GM03348 (cell line): Measurements from ENCODE around the gene STARD13.

Experiments
- DNase-seq: peaks from one replicate; pipeline ENCODE4 v3.0.0; 2012; ENCODE audit warnings: low spot score

The STARD13 gene

DNA sequence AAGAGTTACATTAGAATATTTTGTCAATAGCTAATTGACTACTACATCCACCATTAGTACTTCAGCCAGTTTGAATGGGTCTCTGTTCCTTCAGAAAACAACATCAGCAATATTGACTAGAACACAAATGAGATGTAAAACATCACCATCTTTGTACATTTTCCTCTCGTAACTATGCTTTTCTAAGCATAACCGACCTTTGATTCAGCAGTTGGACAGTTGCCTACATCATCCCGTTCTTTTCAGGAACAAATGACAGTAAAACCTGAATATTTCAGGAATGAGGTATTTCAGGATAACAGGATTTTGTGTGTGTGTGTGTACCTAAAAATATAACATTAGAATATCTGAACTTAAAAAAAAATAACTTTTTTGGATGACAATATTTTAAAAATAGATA is 60.9 kb downstream of the STARD13 start:
- DNase-seq: no peak

DNA sequence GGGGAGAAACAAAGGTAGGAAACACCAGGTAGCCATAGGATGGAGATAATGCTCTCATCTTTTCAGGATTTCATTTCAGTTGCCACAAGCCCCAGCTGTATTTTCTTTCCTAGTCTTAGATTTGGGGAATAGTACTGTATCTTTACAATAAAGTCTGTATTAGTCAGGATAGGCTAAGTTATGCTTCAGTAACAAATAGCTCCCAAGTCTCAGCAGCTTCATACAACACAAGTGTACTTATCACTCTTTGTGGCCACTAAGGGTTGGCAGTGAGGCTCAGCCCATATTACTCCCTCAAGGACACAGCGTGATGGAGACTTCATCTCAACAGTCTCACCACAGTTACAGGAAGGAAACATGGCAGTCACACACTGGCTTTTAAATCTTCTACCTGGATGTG is 61.4 kb downstream of the STARD13 start:
- no peak for DNase-seq

DNA sequence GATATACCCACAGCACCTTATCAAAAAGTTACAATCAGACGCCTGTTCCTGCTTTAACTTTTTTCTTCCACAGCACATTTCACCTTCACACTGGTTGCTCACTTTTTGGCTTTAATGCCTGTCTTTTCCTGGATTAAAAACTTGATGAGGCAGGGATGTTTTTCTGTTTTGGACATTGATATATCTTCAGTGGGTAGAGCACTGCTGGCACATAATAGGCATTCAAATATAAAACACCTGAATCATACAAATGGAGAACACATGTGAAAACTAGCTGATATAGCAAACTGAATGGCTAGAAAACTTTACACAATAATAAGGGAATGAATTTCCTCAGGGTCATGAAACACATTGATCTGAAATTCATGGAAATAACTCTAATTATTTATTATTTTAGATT is 65.6 kb downstream of the STARD13 start:
- no peak for DNase-seq

DNA sequence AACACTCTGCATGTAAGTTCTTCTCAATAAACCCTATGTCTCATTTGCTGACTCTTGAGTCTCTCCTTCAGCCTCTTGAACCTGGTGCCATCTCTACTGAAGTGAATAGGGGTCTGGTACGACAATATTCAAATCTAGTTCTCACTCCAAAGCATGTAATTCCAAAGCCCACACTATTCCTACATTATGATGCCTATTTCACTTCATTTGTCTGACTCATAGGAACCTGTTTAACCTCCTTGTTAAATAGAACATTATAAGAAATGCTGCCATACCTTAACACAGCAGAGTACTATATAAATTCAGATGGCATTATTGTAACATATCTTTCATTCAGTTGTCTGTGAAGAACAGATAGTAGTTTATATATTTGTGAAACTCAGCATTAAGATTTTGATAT is 67.1 kb downstream of the STARD13 start:
- no peak for DNase-seq

DNA sequence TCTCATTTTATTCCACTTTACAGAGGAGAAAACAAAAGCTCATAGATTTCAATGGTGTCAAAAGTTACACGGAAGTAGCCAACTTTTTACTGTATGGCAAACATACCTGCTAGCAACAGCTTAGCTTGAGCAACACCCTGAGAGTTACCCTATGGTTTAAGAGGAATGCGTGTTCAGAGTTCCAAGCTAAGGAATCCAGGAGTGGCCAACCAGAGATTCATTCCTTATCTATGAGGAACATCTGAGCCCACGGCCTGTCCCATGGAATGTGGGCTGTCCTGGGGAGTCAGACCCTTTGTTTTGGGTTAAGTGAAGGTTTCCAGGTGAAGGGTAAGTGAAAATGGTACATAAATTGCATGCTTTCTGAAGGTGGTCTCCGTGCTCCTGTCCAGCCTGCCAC is 67.5 kb downstream of the STARD13 start:
- DNase-seq: peak; percentile 27

DNA sequence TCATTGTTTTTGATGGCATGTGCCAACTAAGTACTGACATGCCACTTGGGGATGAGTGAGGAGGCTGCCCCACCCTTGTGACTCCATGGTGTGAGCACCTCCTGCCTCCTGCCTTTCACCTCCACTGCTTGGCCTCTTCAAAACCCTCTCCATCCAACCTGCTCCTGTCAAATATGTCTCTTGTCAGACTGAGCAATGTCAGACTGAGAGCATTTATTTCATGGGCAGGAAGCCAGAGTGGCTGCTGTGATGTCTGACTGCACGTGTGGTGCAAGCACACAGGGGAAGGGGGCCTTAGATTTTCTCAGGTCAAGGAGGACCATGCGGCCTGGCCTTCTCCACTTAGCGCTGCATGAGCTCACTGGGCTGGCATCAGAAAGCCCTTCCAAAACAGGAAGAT is 68.3 kb downstream of the STARD13 start:
- no peak for DNase-seq

DNA sequence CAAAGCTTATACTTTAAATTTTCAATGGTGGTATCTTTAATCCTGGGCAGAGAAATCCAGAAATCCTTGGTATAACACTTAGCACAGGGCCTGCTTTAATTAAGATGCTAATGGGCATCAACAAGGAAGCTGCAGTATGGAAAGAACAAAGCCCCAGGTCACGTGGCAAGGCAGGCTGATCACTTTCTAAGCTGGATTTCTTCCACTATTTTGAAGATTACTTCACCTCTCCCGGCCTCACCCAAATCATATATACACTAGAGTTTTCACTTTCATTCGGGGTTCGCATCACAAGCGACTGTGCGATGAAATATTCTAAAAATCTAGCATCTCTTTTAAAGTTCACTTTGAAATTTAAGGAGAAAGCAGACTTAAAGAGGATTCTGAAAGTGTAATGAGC is 71.8 kb downstream of the STARD13 start:
- DNase-seq: no peak

DNA sequence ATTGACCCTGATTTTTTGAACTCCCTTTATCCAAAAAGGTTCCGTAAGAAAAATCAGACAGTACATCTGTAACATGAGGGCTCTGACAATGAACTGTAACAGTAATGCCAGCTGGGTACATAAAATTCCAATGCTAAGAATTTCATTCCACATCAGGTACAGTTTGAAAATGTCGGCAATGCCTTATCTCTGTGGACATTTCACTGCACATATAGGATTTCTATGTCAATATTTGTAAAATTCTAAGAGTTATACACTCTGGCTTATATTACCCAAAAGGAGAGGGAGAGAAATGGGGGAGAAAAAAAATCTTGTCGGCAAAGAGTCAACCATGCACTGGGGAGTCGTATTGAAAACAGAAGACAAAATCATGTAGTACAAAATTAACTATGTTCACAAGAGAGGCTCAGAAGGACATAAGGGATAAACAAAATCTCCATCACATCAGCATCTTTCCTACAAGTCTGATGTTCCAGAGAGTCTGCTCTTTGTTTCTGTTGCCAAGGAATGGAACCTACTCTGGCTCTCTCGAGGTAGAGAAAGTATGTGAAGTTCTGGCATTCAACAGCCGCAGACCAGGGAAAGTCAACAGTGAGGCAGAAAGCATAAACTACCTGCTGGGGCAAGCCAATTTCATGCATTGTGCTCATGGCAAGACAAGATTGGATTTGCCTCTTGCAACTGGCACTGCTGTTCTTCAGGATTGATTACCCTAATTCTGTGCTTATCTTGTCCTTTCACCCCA is 72.4 kb downstream of the STARD13 start:
- DNase-seq: no peak

DNA sequence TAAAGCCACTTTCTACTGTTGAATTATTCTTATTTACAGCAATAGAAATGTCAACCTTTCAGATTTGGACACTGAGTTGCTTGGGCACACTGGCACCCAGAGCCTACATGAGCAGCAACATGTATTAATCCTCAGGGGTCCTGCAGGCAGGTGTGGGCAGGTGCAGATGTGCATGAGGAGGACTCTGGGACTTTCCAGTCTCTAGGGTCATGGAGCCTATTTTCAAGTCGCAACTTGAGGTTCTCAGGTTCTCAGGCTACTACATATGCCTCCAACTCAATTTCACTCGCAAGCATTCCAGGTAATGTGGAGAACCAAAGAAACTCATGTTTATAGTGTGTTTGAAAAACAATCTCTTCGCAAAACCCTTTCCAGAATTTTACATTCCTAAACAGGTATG is 73.2 kb downstream of the STARD13 start:
- DNase-seq: no peak

DNA sequence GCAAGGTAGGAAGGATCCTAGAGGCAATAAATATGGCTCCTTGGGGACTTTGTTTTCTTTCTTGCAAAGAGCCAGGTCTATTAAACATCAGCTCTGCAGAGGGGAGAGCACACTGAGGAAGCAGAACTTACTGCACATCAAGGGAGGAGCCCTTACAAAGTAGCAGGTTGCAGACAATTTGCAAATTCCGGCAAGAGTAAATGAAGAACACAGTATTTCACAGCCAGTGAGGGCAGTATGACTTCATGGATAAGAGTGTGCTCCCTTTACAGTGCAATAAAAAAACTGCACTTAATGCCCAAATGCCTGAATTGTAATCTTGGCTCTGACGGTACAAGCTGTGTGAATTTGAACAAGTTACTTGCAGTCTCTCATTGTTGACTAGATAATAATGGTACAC is 75.5 kb downstream of the STARD13 start:
- DNase-seq: no peak

DNA sequence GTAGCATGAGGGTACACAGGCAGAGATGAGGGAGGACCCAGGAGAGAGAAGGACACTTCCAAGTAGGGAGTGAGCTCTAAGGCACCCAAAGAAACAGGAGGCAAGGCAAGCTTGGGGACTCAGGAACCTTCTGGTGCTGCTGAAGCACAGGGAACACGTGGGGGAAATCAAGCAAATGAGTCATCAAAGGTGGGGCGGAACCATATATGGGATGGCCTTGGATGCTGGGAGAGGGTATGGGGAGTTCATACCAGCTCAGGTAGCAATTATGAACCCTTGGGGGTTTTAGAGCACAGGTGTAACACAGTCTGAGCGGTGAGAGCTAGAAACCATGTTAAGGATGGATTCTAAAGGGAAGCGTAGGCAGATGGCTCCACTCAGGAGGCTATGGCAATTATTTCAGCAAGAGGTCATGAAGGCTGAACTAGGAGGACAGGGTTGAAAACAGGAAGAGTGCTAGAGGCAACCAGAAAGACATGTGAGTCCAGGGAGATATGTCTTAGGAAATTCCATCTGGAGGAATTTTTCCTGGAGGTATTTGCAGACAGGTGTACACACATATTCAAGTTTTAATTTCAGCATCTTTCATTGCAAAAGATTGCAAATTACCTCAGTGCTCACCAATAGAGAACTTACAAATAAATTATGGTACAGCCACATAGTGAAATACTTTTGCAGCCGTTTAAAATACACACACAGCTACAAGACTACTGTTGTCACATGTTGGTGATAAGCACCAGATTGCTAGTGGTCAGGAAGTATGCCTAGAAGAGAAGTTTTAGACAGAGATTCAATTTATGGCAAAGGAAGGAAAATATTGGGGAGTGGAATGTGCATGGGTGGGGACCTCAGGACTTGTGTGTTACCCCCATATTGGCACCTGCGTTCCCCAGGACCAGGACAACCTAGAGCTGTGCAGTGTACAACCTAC is 77.0 kb downstream of the STARD13 start:
- DNase-seq: no peak

DNA sequence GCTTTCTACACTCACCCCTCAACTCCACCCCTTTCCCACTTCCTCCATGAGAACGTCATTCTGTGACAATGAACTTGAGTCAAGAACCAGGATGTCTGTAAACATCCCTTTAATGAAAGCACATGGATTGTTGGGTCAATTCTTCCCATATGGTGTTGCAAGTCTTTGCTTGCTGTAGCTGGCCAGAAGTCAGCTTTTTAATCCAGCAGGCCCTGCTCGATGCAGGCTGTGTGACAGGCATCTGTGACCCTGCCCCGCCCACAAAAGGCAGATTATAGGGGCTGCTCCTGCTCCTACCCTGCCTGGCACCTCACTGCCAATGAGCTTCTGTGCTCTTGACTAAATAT is 78.0 kb downstream of the STARD13 start:
- DNase-seq: peak; percentile 58

DNA sequence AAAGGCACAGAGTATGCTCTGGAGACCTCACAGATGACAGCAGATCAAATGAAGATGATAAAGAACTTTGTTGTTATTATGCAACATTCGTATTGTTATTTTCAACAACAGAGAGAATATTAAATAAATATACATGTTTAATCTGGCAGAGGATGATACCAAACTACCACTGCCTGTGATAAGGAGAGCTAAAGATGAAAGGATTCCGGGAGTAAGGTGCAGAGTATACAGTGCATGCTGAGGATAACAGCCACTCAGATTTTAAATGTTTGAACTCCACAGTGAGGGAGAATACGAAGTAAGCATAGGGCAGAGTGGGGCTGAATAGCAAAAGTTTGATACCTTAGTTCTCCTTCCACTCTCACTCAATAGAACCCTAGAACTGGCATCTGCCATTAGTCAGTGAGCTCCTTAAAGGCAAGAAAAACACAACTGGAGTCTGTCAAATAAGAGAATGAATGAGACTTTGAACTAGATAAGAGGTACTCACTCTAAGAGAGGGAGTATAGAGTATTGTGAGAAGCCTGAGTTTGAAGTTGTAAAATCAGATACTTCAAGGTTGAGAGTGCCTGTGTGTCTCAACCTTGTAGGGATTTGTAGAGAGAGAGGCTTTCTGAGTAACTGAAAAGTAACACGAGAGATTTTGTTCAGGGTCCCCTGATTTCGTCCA is 78.5 kb downstream of the STARD13 start:
- DNase-seq: no peak

DNA sequence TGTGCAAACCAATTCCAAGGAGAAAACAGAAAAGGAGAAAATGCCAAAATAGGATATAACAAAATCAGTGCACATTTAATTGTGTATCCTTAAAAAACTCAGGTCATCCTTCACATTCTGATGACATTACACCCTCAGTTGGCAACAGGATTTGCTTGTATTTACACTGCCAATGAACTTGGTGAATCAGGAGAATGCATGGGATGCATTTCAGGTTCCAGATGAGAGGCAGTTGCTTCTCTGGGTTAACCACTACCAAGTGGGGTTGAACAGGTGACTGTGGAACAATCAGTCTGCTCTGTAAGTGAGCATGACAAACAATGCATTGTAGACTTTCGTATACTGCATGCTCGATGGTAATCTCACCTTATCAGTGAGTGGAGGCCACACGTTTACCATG is 79.1 kb downstream of the STARD13 start:
- DNase-seq: no peak

DNA sequence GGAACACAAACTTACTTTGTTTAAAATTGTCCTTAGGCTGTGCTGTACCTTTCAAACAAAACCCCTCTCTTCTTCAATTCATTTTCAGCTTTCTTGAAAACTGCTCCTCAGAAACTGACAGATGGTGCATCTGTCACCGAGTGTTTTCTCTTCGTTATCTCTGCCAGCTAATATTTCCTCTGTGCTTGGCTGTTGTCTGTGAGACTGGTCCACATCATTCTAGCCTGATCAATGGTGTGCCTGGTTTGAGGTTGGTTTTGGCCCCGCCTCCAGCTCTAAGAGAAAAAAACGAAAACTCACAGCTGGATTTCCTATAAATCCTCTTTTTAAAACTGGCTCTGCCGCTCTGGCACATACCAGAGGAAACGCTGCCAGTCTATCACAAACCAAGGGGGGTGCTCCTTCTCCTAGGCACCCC is 79.7 kb downstream of the STARD13 start:
- DNase-seq: no peak

DNA sequence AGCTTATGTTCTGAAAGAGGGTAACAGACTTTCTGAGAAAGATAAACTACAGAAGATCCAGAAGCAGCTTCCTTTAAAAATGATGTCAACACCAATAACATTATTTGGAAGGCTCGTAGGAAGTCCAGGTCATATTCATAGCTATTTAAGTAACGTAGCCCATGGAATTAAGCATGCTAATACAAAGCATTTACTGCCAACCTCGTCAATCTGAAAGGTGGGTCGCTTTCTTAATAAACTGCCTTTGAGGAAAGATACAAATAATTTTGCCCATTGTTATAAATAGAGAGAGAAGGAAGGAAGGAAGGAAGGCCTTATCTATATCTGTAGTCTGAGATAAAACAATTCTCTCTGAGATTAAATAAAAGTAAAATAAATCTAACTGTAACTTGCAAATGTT is 80.3 kb downstream of the STARD13 start:
- no peak for DNase-seq

DNA sequence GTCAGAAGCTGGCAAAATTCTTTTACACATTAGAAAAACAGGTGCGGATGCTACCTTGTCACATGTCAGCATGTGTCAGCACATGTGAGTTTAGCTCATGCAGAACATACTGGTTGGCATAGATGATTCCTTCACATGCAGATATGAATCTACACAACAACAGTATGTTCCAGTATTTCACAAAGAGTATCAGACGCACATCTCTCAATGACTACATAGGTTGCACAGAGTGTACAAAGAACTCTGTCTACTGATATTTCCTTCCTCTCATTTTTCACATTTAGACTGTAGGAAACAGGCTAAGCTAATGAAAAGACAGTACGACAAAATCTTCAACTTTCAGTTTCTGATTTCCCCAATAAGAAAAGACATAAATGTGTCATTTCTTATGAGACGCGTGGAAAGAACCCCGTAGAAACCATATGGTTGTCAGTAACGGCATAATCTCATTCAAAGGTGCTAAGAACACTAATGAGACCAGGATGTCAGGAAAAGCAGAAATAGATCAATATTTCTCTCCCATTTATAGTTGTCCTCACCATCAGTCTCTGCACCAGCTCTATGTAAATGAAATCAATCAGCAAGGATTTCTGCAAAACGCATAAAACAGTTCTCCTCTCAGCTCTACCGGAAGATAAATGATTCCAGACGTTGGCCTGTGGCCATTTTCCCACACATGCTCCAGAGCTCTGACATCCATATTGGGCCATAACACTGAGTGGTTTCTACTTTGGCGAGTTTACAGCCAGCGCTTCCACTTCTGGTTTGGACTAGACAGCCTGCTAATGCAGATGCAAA is 81.2 kb downstream of the STARD13 start:
- DNase-seq: peak; percentile 74

DNA sequence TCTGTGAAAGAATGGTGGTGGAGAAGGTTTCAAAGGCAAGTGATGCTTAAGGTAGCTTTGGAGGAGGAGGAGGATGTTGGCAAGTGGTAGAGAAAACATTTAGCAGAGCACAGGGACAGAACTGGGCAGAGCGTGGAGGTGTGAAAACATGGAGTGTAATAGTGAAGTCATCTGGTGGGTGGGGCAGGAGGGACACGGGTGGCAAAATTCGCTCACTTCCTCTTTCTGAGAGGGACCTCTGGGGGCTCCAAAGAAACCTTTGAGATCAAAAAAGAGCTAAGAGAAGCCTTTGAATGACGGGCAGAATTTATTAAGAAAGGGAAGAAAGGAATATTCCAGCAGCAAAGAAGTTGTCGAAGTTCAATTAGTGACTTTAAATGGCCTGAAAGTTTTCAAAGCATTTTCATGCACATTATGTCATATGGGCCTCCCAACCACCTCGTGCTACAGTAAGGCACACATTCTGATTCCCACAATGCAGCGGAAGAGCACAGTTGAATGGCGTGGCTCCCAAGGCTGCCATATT is 82.8 kb downstream of the STARD13 start:
- no peak for DNase-seq

DNA sequence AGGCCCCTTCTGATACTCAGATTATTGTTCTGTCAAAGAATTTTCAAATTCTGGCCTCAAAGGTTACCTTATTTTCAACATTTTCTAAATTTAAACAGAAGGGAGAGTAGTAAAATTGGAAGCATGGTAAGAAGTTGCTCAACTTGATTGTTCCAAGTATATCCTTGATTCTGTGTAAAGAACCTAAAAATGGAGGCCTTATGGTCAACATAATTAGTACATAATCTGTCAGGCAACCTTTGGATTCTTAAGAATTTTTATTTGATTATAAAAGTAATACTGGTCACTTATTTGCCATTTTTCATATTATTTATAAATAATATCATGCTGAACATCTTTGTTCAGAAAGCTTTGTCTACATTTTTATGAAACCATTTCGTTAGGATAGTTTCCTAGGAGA is 83.9 kb downstream of the STARD13 start:
- DNase-seq: no peak

DNA sequence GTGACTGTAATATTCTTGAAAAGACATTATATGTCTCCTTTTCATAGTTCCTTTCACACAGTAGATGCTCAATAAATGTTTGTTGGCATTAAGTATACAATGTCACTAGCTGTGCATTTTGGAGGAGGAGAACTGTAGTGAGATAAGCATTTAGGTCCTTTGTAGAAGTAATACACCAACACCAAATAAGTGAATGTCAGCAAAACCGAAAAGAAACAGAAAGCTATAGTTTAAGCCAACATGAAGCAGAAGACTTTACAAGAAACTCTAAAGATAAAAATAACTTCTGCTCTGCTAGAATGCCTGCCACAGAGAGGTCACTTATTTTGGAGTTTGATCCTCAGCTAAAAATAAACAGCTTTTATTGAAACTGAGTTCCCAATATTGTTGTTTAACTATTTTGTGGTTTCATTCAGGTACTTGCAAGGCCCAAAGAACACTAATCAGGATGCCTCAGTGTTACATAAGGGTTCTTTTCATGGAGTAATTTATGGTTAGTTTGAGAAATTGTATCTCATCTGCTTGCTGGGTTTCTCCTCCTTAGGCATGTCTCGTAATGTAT is 86.2 kb downstream of the STARD13 start:
- DNase-seq: no peak

DNA sequence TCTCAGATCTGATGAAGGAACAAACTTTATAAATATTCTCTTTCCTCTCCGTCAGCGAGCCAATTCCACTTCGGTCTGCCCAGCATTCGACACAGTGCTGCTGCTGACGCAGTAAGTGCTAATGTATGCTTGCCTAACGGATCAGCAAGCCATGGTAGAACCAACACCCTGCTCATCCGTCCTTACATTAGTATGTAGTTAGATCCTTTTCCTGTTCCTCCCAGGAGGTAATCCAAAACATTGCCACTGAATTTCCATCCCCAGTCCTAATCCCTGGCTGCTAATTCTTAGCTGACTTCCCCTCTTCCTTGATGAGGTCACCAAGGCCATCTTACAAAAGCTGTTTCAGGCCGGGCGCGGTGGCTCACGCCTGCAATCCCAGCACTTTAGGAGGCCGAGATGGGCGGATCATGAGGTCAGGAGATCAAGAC is 88.0 kb downstream of the STARD13 start:
- DNase-seq: no peak

DNA sequence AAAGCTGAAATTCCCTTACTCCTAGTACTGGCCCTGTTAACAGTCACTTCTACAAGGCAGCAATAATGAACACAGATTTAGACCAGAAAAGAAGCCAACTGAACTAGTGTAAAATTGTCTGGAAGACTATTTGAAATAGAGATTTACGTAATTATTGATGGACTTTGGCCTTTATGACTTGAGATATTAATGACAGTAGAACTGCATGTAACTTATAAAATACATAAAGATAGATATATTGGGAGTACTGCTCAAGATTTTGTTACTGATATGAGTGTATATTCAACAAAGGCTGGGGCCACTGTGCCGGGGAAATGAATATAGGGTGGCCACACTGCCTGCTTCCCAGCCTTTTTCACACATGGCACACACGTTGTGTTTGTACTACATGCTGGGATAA is 88.8 kb downstream of the STARD13 start:
- DNase-seq: no peak
